Measurements from ENCODE around the gene CDH23.
A peak's percentile ranks its signal among the peaks of the same experiment; 100 is the strongest.

Gene CDH23

DNA sequence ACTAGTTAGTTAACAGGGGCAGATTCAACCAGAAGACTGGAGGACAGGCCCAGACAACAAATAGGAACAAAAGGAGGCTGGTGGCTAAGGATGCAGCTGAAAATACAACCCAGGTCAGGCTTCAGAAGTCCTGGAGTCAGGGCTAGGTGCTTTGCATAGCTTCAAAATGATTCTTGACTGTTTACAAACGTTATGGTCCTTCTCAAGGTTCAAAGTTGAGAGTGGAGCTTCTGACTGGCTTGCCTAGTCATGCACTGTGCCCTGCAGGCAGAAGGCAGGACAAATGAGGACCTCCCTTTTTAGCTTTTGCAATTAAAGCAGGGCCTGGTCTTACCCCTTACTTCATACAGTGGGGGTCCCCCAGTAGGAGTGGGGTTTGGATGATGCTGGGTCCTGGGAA, 4.4 kb upstream of the CDH23 start:
- H3K36me3 Mint-ChIP-seq = no peaks in the 10 kb centered on the region
- no peak overlapping the region for H3K4me3 Mint-ChIP-seq
- H3K4me1 Mint-ChIP-seq = peaks cover 3% of the 10 kb centered on the region
- peaks cover 28% of the 10 kb centered on the region for H3K27me3 Mint-ChIP-seq
- DNase-seq (ENCODE audit: low spot score in 2 of 2) (no peak), ATAC-seq (ENCODE audit: low read depth) (no peak)
- no peaks in the 10 kb centered on the region for H3K9me3 Mint-ChIP-seq
- H3K27ac Mint-ChIP-seq = no peak overlapping the region

DNA sequence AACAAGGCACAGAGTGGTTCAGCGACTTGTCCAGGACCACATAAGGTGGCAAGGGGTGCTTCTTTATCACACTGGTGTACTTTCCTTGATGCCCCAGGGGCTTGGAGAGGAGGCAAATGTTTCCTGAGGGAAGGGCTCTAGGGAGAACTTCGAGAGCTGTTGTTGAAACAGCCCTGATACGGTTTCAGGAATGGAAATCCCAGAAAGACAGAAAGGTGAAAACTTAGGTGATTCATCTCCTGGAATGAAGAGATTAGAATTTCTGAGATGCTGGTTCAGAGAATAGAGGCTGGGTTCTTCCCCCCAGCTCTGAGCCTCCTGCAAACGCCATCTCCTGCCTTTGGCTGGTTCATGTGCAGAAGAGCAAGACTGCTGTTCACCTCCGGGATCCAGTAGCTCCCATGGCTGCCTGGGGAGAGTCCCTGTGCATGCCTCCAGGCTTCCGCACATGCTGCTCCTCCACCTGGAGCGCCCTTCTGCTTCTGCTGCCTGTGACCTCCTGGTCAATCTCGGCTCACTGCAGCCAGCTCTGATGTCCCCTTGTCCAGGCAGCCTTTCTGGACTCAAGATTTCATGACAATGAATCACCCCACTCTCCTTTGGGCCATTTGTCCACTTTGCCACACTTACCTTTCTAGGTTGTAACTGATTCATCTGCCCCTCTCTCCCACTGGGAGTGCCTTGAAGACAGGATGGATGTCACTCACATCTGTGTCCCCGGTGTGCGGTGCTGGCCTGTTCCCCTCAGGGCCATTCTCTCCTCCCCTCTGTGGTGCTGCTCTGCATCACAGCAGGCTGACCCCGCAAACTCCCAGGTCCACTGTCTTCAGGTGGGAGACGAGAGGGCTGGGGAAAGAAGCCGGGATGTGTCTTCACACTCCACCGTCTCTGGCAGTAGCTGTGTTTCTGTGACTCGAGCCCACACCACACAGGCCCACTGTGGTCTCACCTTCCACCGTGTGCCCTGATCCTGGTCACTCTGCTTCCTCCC, 3.6 kb upstream of the CDH23 start:
- peaks cover 29% of the 10 kb centered on the region for H3K27me3 Mint-ChIP-seq
- H3K4me3 Mint-ChIP-seq = no peak overlapping the region
- H3K4me1 Mint-ChIP-seq = peaks cover 4% of the 10 kb centered on the region
- no peaks in the 10 kb centered on the region for H3K36me3 Mint-ChIP-seq
- ATAC-seq (ENCODE audit: low read depth) (no peak), DNase-seq (ENCODE audit: low spot score in 2 of 2) (no peak)
- H3K27ac Mint-ChIP-seq = no peak overlapping the region
- H3K9me3 Mint-ChIP-seq = no peaks in the 10 kb centered on the region

DNA sequence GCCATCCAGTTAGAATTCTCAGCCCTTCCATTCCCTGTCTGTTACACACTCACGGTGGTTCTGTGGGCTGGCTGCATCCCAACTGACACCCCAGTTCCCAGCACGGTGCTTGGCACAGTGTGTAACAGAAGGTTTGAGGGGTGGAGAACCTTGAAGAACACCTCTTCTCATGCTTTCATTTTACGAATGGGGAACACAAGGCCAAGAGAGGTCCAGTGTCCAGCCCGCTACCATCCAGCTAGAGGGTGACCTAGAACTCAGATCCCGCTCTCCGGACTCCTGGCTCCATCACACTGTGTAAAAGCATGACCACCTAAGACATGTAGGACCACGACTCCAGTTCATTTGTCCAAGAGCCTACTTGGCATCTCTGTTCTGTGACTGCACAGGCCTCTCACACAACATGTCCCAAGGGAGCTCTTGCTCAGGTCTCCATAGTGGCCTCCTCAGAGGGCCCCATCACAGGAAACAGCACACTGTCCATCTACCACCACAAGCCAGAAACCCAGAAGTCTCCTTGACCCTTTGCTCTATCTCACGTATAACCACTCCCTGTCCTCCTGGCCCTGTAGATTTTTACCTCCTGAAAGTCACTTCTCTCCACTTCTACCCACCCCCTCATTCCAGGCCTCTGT, 2.8 kb upstream of the CDH23 start:
- Mint-ChIP-seq H3K27me3 (peaks cover 32% of the 10 kb centered on the region), H3K36me3 (no peaks in the 10 kb centered on the region), H3K27ac (no peak overlapping the region), H3K9me3 (no peaks in the 10 kb centered on the region), H3K4me3 (no peak overlapping the region), H3K4me1 (peaks cover 6% of the 10 kb centered on the region)
- no peak for DNase-seq (ENCODE audit: low spot score in 2 of 2)
- no peak for ATAC-seq (ENCODE audit: low read depth)

DNA sequence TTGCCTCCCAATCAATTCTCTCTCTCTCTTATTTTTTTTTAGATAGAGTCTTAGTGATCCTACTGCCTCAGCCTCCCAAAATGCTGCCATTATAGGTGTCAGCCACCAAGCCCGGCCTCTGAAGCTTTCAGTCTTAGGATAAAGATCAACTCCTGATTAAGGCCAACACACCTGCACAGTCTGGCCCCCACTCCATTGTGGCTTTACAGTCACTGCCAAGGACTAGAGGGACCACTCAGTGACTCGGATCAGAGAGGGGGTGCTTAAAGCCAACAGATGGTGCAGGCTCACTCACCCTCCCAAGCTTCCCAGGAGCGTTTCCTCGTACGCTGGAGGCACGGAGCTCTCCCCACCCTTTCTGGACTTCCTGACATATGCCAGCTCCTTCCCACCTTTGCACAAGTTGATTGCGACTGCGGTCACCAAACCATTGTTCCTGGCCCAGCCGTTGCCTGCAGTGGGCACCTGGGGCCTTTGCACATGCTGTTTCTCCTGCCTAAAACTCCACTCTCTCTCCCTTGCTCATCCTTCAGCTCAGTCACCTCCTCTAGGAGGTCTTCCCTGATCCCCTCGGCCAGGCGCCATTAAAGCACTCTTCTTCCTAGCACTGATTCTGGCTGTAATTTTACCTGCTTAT, 1.7 kb upstream of the CDH23 start:
- ATAC-seq (ENCODE audit: low read depth) (no peak), DNase-seq (ENCODE audit: low spot score in 2 of 2) (no peak)
- no peaks in the 10 kb centered on the region for H3K9me3 Mint-ChIP-seq
- peaks cover 31% of the 10 kb centered on the region for H3K27me3 Mint-ChIP-seq
- no peak overlapping the region for H3K27ac Mint-ChIP-seq
- no peaks in the 10 kb centered on the region for H3K36me3 Mint-ChIP-seq
- H3K4me3 Mint-ChIP-seq = no peak overlapping the region
- peaks cover 6% of the 10 kb centered on the region for H3K4me1 Mint-ChIP-seq

DNA sequence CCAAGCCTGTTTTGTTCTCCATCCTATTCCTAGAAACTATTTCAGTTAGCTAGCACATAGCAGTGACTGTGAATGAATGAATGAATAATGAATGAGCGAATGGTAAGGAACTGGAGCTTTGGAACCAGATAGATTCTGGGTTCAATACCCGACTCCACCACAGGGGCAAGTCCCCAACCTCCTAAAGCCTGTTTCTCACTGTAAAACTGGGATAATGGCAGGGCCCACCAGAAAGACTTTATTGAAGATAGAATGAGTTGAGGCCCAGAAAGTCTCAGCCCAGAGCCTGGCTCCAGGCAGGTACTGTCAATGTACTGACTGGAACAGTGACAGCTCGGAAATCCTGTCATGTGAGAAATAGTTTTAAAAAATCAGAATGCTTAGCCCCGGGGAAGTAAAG, 1.1 kb upstream of the CDH23 start:
- H3K4me1 Mint-ChIP-seq = peaks cover 6% of the 10 kb centered on the region
- peaks cover 33% of the 10 kb centered on the region for H3K27me3 Mint-ChIP-seq
- ATAC-seq (ENCODE audit: low read depth) (no peak), DNase-seq (ENCODE audit: low spot score in 2 of 2) (no peak)
- no peak overlapping the region for H3K27ac Mint-ChIP-seq
- no peaks in the 10 kb centered on the region for H3K36me3 Mint-ChIP-seq
- no peaks in the 10 kb centered on the region for H3K9me3 Mint-ChIP-seq
- H3K4me3 Mint-ChIP-seq = peak overlapping the region; percentile 73

DNA sequence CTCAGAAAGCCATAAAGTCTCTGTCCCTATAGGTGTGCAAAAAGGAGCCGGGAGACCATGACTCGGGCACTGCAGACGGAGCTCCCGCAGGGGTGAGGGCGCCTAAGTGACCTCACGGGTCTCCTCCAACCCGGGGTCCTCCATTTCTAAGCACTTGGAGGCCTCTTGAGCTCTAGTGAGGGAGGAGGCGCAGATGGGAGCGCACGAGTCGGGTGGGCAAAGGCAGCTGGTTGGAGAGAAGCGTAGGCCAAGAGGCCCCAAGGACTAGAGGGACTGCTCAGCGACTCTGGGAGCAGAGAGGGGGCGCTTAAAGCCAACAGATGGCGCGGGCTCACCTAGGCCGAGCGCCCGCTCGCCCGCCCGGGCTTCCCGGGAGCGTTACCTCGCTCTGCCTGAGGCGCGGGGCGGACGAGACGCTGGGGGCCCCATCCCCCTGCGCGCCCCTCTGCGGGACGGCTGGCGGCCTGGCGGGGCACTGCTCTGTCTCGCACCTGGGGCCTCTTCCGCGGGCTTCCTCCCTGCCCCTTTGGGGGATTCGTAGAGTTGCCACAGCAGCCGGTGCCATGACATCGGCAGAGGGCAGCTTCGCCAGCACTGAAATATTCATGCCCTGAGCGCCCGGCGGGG, 523 bp upstream of the CDH23 start:
- Mint-ChIP-seq H3K4me3 (peak overlapping the region; percentile 73), H3K27me3 (peaks cover 31% of the 10 kb centered on the region), H3K9me3 (no peaks in the 10 kb centered on the region), H3K4me1 (peaks cover 6% of the 10 kb centered on the region), H3K36me3 (no peaks in the 10 kb centered on the region), H3K27ac (no peak overlapping the region)
- ATAC-seq (ENCODE audit: low read depth) (peak; percentile 75), DNase-seq (ENCODE audit: low spot score in 2 of 2) (peak in 1 of 2 donors; percentile 47)

DNA sequence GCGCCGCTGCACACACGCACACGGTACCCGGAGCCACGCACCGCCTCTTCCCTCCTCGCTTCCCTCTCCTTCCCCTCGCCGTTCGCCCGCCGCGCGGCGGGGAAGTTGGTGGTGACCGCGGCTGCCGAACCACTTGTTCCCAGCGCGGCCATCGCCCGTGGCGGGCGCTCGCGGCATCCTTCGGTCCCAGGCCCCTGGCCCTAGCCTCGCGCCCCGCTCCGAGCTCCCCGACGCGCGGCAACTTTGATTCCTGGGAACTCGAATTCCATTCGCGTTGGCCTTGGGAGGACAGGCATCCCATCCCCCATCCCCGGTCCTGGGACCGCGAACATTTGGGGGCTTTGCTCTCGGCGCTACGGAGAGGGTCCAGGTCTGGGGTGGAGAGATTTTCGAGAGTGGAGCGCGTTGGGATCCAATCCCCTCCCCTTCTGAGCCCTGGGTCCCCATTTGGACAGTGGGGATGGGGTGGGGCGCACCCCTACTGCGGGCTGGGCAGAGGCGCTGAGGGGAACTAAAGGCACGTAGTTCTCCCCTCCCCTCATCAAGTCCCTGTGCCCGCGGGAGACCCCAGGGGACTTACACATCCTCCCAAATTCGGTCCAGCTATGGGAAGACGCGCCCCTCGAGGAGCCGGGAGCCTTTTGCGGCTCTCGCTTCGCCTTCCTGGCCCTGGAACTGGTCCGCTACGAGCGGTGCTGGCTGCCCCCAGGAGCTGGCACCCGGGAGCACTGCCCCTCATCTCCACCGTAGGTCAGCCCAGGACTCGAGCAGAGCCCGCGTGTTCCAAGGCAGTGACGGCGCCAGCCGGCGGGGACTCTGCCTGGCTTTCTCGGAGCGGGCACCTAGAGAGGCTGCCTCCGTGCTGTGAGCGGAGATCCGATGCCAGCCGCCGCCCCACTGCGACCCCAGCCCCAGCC, 834 bp downstream of the CDH23 start:
- peaks cover 6% of the 10 kb centered on the region for H3K4me1 Mint-ChIP-seq
- no peak overlapping the region for H3K27ac Mint-ChIP-seq
- no peaks in the 10 kb centered on the region for H3K36me3 Mint-ChIP-seq
- no peak for DNase-seq (ENCODE audit: low spot score in 2 of 2)
- H3K9me3 Mint-ChIP-seq = no peaks in the 10 kb centered on the region
- peak; percentile 34 for ATAC-seq (ENCODE audit: low read depth)
- H3K4me3 Mint-ChIP-seq = peak overlapping the region; percentile 47
- H3K27me3 Mint-ChIP-seq = peaks cover 24% of the 10 kb centered on the region

DNA sequence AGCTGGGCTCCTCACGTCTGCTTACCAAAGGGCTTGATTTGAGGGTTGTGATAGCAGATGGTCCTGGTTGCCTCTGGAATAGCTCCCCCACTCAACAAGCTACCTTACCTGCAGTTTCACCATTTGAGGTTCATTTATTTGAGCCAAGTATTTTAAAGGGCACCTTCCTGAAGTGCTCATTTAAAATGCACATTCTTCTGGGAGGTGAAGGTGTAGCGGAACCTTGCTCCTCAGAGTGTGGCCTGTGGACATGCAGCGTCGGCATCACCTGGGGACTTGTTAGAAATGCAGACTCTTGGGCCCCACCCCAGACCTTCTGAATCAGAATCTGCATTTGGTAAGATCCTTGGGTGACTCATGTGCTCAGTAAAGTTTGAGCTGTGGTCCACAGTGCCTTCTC, 2.3 kb downstream of the CDH23 start:
- ATAC-seq (ENCODE audit: low read depth) = no peak
- H3K4me3 Mint-ChIP-seq = no peak overlapping the region
- H3K36me3 Mint-ChIP-seq = no peaks in the 10 kb centered on the region
- no peak overlapping the region for H3K27ac Mint-ChIP-seq
- peaks cover 6% of the 10 kb centered on the region for H3K4me1 Mint-ChIP-seq
- no peaks in the 10 kb centered on the region for H3K9me3 Mint-ChIP-seq
- peaks cover 22% of the 10 kb centered on the region for H3K27me3 Mint-ChIP-seq
- DNase-seq (ENCODE audit: low spot score in 2 of 2) = no peak

DNA sequence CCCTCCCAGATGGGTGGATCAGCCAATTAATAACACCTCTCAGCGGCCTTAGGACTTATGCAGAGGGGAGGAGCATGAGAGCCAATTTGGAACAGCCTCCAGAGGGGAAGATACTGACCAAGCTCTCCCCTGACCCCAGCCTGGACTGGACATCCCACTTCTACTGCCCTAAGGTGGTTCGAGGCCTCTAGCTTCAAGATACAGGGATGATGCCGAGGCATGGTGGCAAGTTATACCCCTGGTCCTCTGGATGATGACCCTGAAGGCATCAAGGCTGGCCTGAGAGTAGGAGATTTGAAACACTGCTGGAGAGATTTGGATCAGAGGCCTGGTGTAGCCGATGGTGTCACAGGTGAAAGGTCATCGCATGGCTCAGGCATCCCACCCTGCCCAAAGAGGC, 3.2 kb downstream of the CDH23 start:
- ATAC-seq (ENCODE audit: low read depth) (no peak), DNase-seq (ENCODE audit: low spot score in 2 of 2) (no peak)
- Mint-ChIP-seq H3K27me3 (peaks cover 20% of the 10 kb centered on the region), H3K27ac (no peak overlapping the region), H3K4me3 (no peak overlapping the region), H3K4me1 (peaks cover 6% of the 10 kb centered on the region), H3K36me3 (no peaks in the 10 kb centered on the region), H3K9me3 (no peaks in the 10 kb centered on the region)

DNA sequence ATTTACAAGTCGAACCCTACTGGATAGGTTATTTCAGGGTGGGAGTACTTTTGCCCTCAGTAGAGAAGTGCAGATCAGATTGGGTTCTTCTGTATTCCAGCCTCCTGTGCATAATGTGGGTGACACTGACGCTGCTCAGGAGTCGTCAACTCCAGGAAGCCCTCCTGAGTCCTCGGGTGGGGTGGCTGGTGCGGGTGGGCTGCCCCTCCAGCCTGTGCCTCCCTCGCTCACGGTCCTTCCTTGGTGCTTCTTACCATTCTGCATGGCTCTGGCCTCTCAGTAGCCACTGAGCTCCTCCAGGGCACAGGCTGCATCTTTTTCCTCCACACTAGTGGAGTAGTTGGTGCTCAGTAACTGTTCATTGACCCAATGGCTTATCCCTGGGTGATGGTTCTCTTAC, 4.3 kb downstream of the CDH23 start:
- H3K27me3 Mint-ChIP-seq = peaks cover 13% of the 10 kb centered on the region
- no peaks in the 10 kb centered on the region for H3K9me3 Mint-ChIP-seq

DNA sequence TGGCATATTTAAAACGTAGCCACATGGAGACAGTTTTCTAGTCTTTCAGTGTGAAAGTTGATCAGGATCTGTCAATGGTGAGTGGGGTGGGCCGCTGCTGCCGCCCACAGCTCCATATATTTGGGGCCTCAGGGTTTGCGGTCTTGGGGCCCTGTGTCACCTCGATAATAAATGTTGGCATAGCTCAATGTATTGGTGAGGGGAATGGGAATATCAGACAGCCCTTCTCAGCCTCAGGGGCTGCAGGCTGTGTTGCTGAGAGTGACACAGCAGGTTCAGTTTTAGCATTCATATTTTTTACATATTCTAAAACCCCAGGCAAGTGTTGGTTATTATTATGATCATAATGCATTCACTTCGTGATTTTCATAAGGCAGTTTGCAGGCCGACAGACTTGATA, 5.3 kb downstream of the CDH23 start:
- no peak overlapping the region for H3K27ac Mint-ChIP-seq
- H3K4me3 Mint-ChIP-seq = no peak overlapping the region
- no peaks in the 10 kb centered on the region for H3K36me3 Mint-ChIP-seq
- ATAC-seq (ENCODE audit: low read depth) (no peak), DNase-seq (ENCODE audit: low spot score in 2 of 2) (no peak)
- no peaks in the 10 kb centered on the region for H3K9me3 Mint-ChIP-seq
- H3K27me3 Mint-ChIP-seq = peaks cover 11% of the 10 kb centered on the region
- peaks cover 3% of the 10 kb centered on the region for H3K4me1 Mint-ChIP-seq

More for the DNA sequence above, 4.3 kb downstream of the CDH23 start:
- H3K4me3 Mint-ChIP-seq = no peak overlapping the region
- ATAC-seq (ENCODE audit: low read depth) = no peak
- peaks cover 4% of the 10 kb centered on the region for H3K4me1 Mint-ChIP-seq
- H3K27ac Mint-ChIP-seq = no peak overlapping the region
- H3K36me3 Mint-ChIP-seq = no peaks in the 10 kb centered on the region
- no peak for DNase-seq (ENCODE audit: low spot score in 2 of 2)

DNA sequence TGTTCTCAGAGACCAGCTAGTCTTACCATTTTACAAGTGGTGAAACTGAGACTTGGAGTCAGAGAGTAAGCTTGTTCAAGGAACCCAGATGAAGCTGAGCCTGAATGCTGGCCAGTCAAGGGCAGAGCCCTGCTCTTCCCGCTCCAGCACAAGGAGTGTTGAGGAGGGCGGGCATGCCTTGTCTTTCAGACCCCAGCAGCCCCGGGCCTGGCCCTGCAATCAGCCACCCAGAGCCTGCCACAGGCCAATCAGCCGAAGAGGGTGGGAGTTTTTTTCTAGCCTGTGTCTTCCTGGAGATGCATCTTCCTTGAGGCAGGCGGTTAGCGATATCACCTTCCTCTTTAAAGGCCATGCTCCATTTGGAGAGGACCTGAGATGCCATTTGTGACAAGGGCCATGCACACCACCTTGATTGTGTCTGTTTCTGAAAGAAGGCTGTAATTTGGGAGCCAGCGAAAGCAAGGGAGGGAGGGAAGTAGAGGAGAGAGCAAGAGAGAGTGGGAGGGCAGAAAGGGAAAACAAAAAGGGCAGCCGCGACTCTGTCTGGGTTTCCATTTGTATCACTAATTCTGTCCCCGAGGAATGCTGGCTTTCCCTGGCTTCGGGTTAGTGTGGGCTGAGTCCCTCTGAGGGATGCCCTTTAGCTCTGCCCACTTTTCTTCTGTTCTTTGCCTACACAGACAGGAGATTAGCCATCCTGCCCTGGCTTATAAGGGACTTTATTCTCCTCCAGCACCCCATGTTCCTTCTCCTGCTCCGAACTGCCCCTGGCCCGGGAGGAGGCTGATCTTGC, 8.0 kb downstream of the CDH23 start:
- DNase-seq (ENCODE audit: low spot score in 2 of 2) (no peak), ATAC-seq (ENCODE audit: low read depth) (no peak)
- Mint-ChIP-seq H3K27me3 (peaks cover 7% of the 10 kb centered on the region), H3K4me1 (no peaks in the 10 kb centered on the region), H3K27ac (no peak overlapping the region), H3K36me3 (no peaks in the 10 kb centered on the region), H3K9me3 (no peaks in the 10 kb centered on the region), H3K4me3 (no peak overlapping the region)
